Suprapubic skin (tissue), 4 donors: ENCODE results near the gene MYZAP.

ENCODE experiments used
- CTCF ChIP-seq, 2 donors: fragments of 200-600 bp in 1 of 2; fragments of 450-650 bp in 1 of 2; sonication (generic) in 1 of 2; IDR thresholded peaks; one replicate each; pipeline ENCODE4 v1.5.1; 2016 to 2019; ENCODE audit warnings: antibody characterized with exemption in 2 of 2, mild to moderate bottlenecking in 1 of 2, moderate library complexity in 1 of 2
- EP300 ChIP-seq: sonication (generic); formaldehyde crosslinking; IDR thresholded peaks from one replicate; pipeline ENCODE4 v1.6.1; 2017; ENCODE audit warnings: antibody characterized with exemption
- POLR2A ChIP-seq, 2 donors: fragments of 450-650 bp; IDR thresholded peaks; one replicate each; pipeline ENCODE4 v1.6.1; 2017; ENCODE audit warnings: antibody characterized with exemption in 2 of 2, mild to moderate bottlenecking in 2 of 2, moderate library complexity in 2 of 2
- POLR2AphosphoS5 ChIP-seq, 3 donors: sonication (generic); formaldehyde crosslinking; IDR thresholded peaks; one replicate each; pipeline ENCODE4 v1.6.1; 2017; ENCODE audit warnings: antibody characterized with exemption in 3 of 3

DNA sequence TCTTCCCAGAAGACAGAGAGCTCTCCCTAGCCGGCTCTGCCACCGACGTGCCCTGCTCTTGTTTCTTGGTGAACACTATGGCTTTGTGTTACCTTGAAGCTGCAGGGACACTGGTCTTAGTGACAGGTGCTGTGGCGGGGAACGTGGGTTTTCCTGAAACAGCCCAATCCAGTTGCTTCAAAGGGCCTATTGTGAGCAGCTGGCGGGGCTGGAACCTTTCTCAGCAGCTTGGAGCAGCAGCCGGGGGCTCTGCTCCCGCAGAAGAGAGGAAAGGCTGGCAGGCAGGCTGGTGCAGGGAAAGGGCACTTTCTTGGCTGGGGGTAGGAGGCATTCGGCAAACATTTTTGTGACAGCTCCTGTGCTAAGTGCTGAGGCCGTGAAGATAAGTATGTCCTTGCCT is 12.8 kb downstream of the MYZAP start:
- TF ChIP-seq POLR2A (IDR thresholded peaks at IDR 0.05) (no peak), CTCF (IDR thresholded peaks at IDR 0.05) (no peak), EP300 (no peak), POLR2AphosphoS5 (IDR thresholded peaks at IDR 0.05) (no peak)
